ENCODE data around the gene ACBD7.

ACBD7 gene

GRCh38 chr10:15092855-15093408 lies 4.4 kb upstream of the ACBD7 start:
- Histone ChIP-seq H3K27me3 (ENCODE audit: control insufficient read depth in 2 of 2, insufficient read depth in 2 of 2, low read length in 2 of 2) (no peaks in the 10 kb centered on the region), H3K9ac (ENCODE audit: low read depth in 1 of 2, low read length in 2 of 2) (no peak overlapping the region), H3K4me1 (ENCODE audit: control insufficient read depth in 2 of 2, insufficient read depth in 2 of 2, low read length in 2 of 2) (peaks cover 7 to 12% of the 10 kb centered on the region in 2 donors), H3K36me3 (ENCODE audit: control insufficient read depth in 2 of 2, insufficient read depth in 2 of 2, low read length in 2 of 2) (no peaks in the 10 kb centered on the region), H3K9me3 (ENCODE audit: control insufficient read depth in 2 of 2, low read length in 2 of 2) (no peaks in the 10 kb centered on the region), H3K4me3 (ENCODE audit: low read length in 2 of 2) (no peak overlapping the region), H3K27ac (ENCODE audit: low read depth in 2 of 2, low read length in 2 of 2) (no peak overlapping the region)

GRCh38 chr10:15091418-15091817 lies 2.8 kb upstream of the ACBD7 start:
- Histone ChIP-seq H3K36me3 (ENCODE audit: control insufficient read depth in 2 of 2, insufficient read depth in 2 of 2, low read length in 2 of 2) (no peaks in the 10 kb centered on the region), H3K9me3 (ENCODE audit: control insufficient read depth in 2 of 2, low read length in 2 of 2) (no peaks in the 10 kb centered on the region), H3K4me1 (ENCODE audit: control insufficient read depth in 2 of 2, insufficient read depth in 2 of 2, low read length in 2 of 2) (peaks cover 3 to 8% of the 10 kb centered on the region in 2 donors), H3K27ac (ENCODE audit: low read depth in 2 of 2, low read length in 2 of 2) (no peak overlapping the region), H3K4me3 (ENCODE audit: low read length in 2 of 2) (no peak overlapping the region), H3K9ac (ENCODE audit: low read depth in 1 of 2, low read length in 2 of 2) (no peak overlapping the region), H3K27me3 (ENCODE audit: control insufficient read depth in 2 of 2, insufficient read depth in 2 of 2, low read length in 2 of 2) (no peaks in the 10 kb centered on the region)

GRCh38 chr10:15084502-15084922 lies 4.1 kb downstream of the ACBD7 start:
- Histone ChIP-seq H3K9ac (ENCODE audit: low read depth in 1 of 2, low read length in 2 of 2) (peak overlapping the region in 1 of 2 donors; percentile 18), H3K4me3 (ENCODE audit: low read length in 2 of 2) (peak overlapping the region; percentile 61 to 65), H3K27me3 (ENCODE audit: control insufficient read depth in 2 of 2, insufficient read depth in 2 of 2, low read length in 2 of 2) (no peaks in the 10 kb centered on the region), H3K36me3 (ENCODE audit: control insufficient read depth in 2 of 2, insufficient read depth in 2 of 2, low read length in 2 of 2) (no peaks in the 10 kb centered on the region), H3K9me3 (ENCODE audit: control insufficient read depth in 2 of 2, low read length in 2 of 2) (no peaks in the 10 kb centered on the region), H3K4me1 (ENCODE audit: control insufficient read depth in 2 of 2, insufficient read depth in 2 of 2, low read length in 2 of 2) (peaks cover 6% of the 10 kb centered on the region in 2 donors), H3K27ac (ENCODE audit: low read depth in 2 of 2, low read length in 2 of 2) (no peak overlapping the region)

GRCh38 chr10:15083674-15084501 lies 4.7 kb downstream of the ACBD7 start:
- Histone ChIP-seq H3K9ac (ENCODE audit: low read depth in 1 of 2, low read length in 2 of 2) (peak overlapping the region; percentile 18 to 20), H3K36me3 (ENCODE audit: control insufficient read depth in 2 of 2, insufficient read depth in 2 of 2, low read length in 2 of 2) (no peaks in the 10 kb centered on the region), H3K27ac (ENCODE audit: low read depth in 2 of 2, low read length in 2 of 2) (no peak overlapping the region), H3K4me1 (ENCODE audit: control insufficient read depth in 2 of 2, insufficient read depth in 2 of 2, low read length in 2 of 2) (peaks cover 6% of the 10 kb centered on the region in 2 donors), H3K27me3 (ENCODE audit: control insufficient read depth in 2 of 2, insufficient read depth in 2 of 2, low read length in 2 of 2) (no peaks in the 10 kb centered on the region), H3K4me3 (ENCODE audit: low read length in 2 of 2) (peak overlapping the region; percentile 61 to 65), H3K9me3 (ENCODE audit: control insufficient read depth in 2 of 2, low read length in 2 of 2) (no peaks in the 10 kb centered on the region)

- Histone ChIP-seq H3K9ac (ENCODE audit: low read depth in 1 of 2, low read length in 2 of 2) (no peak overlapping the region), H3K9me3 (ENCODE audit: control insufficient read depth in 2 of 2, low read length in 2 of 2) (no peaks in the 10 kb centered on the region), H3K4me3 (ENCODE audit: low read length in 2 of 2) (no peak overlapping the region), H3K4me1 (ENCODE audit: control insufficient read depth in 2 of 2, insufficient read depth in 2 of 2, low read length in 2 of 2) (no peaks in the 10 kb centered on the region), H3K27ac (ENCODE audit: low read depth in 2 of 2, low read length in 2 of 2) (no peak overlapping the region), H3K36me3 (ENCODE audit: control insufficient read depth in 2 of 2, insufficient read depth in 2 of 2, low read length in 2 of 2) (no peaks in the 10 kb centered on the region), H3K27me3 (ENCODE audit: control insufficient read depth in 2 of 2, insufficient read depth in 2 of 2, low read length in 2 of 2) (no peaks in the 10 kb centered on the region)
Observed at GRCh38 chr10:15075421-15075820, 13.2 kb downstream of the ACBD7 start.

- Histone ChIP-seq H3K27ac (ENCODE audit: low read depth in 2 of 2, low read length in 2 of 2) (no peak overlapping the region), H3K36me3 (ENCODE audit: control insufficient read depth in 2 of 2, insufficient read depth in 2 of 2, low read length in 2 of 2) (no peaks in the 10 kb centered on the region), H3K9me3 (ENCODE audit: control insufficient read depth in 2 of 2, low read length in 2 of 2) (no peaks in the 10 kb centered on the region), H3K27me3 (ENCODE audit: control insufficient read depth in 2 of 2, insufficient read depth in 2 of 2, low read length in 2 of 2) (no peaks in the 10 kb centered on the region), H3K4me3 (ENCODE audit: low read length in 2 of 2) (no peak overlapping the region), H3K4me1 (ENCODE audit: control insufficient read depth in 2 of 2, insufficient read depth in 2 of 2, low read length in 2 of 2) (no peaks in the 10 kb centered on the region), H3K9ac (ENCODE audit: low read depth in 1 of 2, low read length in 2 of 2) (no peak overlapping the region)
Observed at GRCh38 chr10:15072358-15072757, 16.2 kb downstream of the ACBD7 start.

GRCh38 chr10:15069230-15069629 lies 19.3 kb downstream of the ACBD7 start:
- Histone ChIP-seq H3K27ac (ENCODE audit: low read depth in 2 of 2, low read length in 2 of 2) (no peak overlapping the region), H3K4me3 (ENCODE audit: low read length in 2 of 2) (no peak overlapping the region), H3K9ac (ENCODE audit: low read depth in 1 of 2, low read length in 2 of 2) (no peak overlapping the region), H3K27me3 (ENCODE audit: control insufficient read depth in 2 of 2, insufficient read depth in 2 of 2, low read length in 2 of 2) (no peaks in the 10 kb centered on the region), H3K4me1 (ENCODE audit: control insufficient read depth in 2 of 2, insufficient read depth in 2 of 2, low read length in 2 of 2) (no peaks in the 10 kb centered on the region), H3K9me3 (ENCODE audit: control insufficient read depth in 2 of 2, low read length in 2 of 2) (no peaks in the 10 kb centered on the region), H3K36me3 (ENCODE audit: control insufficient read depth in 2 of 2, insufficient read depth in 2 of 2, low read length in 2 of 2) (no peaks in the 10 kb centered on the region)

- H3K4me1 ChIP-seq (ENCODE audit: control insufficient read depth in 2 of 2, insufficient read depth in 2 of 2, low read length in 2 of 2) = no peaks in the 10 kb centered on the region
- no peak overlapping the region for H3K27ac ChIP-seq (ENCODE audit: low read depth in 2 of 2, low read length in 2 of 2)
- no peaks in the 10 kb centered on the region for H3K36me3 ChIP-seq (ENCODE audit: control insufficient read depth in 2 of 2, insufficient read depth in 2 of 2, low read length in 2 of 2)
- H3K27me3 ChIP-seq (ENCODE audit: control insufficient read depth in 2 of 2, insufficient read depth in 2 of 2, low read length in 2 of 2) = no peaks in the 10 kb centered on the region
- no peak overlapping the region for H3K9ac ChIP-seq (ENCODE audit: low read depth in 1 of 2, low read length in 2 of 2)
- H3K9me3 ChIP-seq (ENCODE audit: control insufficient read depth in 2 of 2, low read length in 2 of 2) = no peaks in the 10 kb centered on the region
- H3K4me3 ChIP-seq (ENCODE audit: low read length in 2 of 2) = no peak overlapping the region
Observed at GRCh38 chr10:15068802-15069201, 19.8 kb downstream of the ACBD7 start.

- H3K9ac ChIP-seq (ENCODE audit: low read depth in 1 of 2, low read length in 2 of 2) = no peak overlapping the region
- no peaks in the 10 kb centered on the region for H3K4me1 ChIP-seq (ENCODE audit: control insufficient read depth in 2 of 2, insufficient read depth in 2 of 2, low read length in 2 of 2)
- H3K27ac ChIP-seq (ENCODE audit: low read depth in 2 of 2, low read length in 2 of 2) = no peak overlapping the region
- no peaks in the 10 kb centered on the region for H3K36me3 ChIP-seq (ENCODE audit: control insufficient read depth in 2 of 2, insufficient read depth in 2 of 2, low read length in 2 of 2)
- H3K27me3 ChIP-seq (ENCODE audit: control insufficient read depth in 2 of 2, insufficient read depth in 2 of 2, low read length in 2 of 2) = no peaks in the 10 kb centered on the region
- no peak overlapping the region for H3K4me3 ChIP-seq (ENCODE audit: low read length in 2 of 2)
- H3K9me3 ChIP-seq (ENCODE audit: control insufficient read depth in 2 of 2, low read length in 2 of 2) = no peaks in the 10 kb centered on the region
Observed at GRCh38 chr10:15067154-15067553, 21.4 kb downstream of the ACBD7 start.

GRCh38 chr10:15060638-15061037 lies 27.9 kb downstream of the ACBD7 start:
- H3K36me3 ChIP-seq (ENCODE audit: control insufficient read depth in 2 of 2, insufficient read depth in 2 of 2, low read length in 2 of 2) = no peaks in the 10 kb centered on the region
- no peak overlapping the region for H3K9ac ChIP-seq (ENCODE audit: low read depth in 1 of 2, low read length in 2 of 2)
- H3K4me1 ChIP-seq (ENCODE audit: control insufficient read depth in 2 of 2, insufficient read depth in 2 of 2, low read length in 2 of 2) = no peaks in the 10 kb centered on the region
- peaks cover 0 to 5% of the 10 kb centered on the region in 2 donors for H3K9me3 ChIP-seq (ENCODE audit: control insufficient read depth in 2 of 2, low read length in 2 of 2)
- H3K27me3 ChIP-seq (ENCODE audit: control insufficient read depth in 2 of 2, insufficient read depth in 2 of 2, low read length in 2 of 2) = no peaks in the 10 kb centered on the region
- no peak overlapping the region for H3K4me3 ChIP-seq (ENCODE audit: low read length in 2 of 2)
- H3K27ac ChIP-seq (ENCODE audit: low read depth in 2 of 2, low read length in 2 of 2) = no peak overlapping the region

All from mucosa of rectum (tissue), 2 donors.